ENCODE measurements around the gene CRIP2.

Gene CRIP2

GRCh38 chr14:105528586-105529318, 54.1 kb downstream of the CRIP2 start:
- no peak for TF ChIP-seq CTCF (IDR thresholded peaks at IDR 0.05; ENCODE audit: control insufficient read depth, insufficient read depth, low read depth, low read length, missing control alignments)
- no peak for DNase-seq (ENCODE audit: low read depth)
- H3K4me3 ChIP-seq (ENCODE audit: control insufficient read depth, low read depth, low read length) = no peak overlapping the region

- no peak overlapping the region for H3K4me3 ChIP-seq (ENCODE audit: control insufficient read depth, low read depth, low read length)
- no peak for TF ChIP-seq CTCF (IDR thresholded peaks at IDR 0.05; ENCODE audit: control insufficient read depth, insufficient read depth, low read depth, low read length, missing control alignments)
- no peak for DNase-seq (ENCODE audit: low read depth)
Observed at GRCh38 chr14:105529319-105529568, 54.6 kb downstream of the CRIP2 start.
